SK-N-SH treated with all-trans-retinoic acid at 6 μM for 48 hours (cell line): Measurements from ENCODE around the gene RAD17.

Source experiments
- ARNTL ChIP-seq: fragments of 450-650 bp; formaldehyde crosslinking; IDR thresholded peaks from 2 replicates; pipeline ENCODE4 v1.5.0; 2020; ENCODE audit warnings: low read depth, mild to moderate bottlenecking, moderate library complexity, borderline replicate concordance
- CREB5 ChIP-seq: fragments of 250-450 bp; sonication (Bioruptor Pico); IDR thresholded peaks from 2 replicates; pipeline ENCODE4 v1.5.1; 2020; ENCODE audit warnings: low read depth, mild to moderate bottlenecking, moderate library complexity
- ESRRG ChIP-seq: fragments of 250-450 bp; sonication (Bioruptor Pico); IDR thresholded peaks from 2 replicates; pipeline ENCODE4 v1.6.1; 2021; ENCODE audit warnings: mild to moderate bottlenecking
- GLIS3 ChIP-seq: fragments of 250-450 bp; sonication (Bioruptor Pico); IDR thresholded peaks from 2 replicates; pipeline ENCODE4 v1.5.0; 2020; ENCODE audit warnings: mild to moderate bottlenecking, moderate library complexity
- ISL1 ChIP-seq: fragments of 250-450 bp; sonication (Bioruptor Pico); IDR thresholded peaks from 2 replicates; pipeline ENCODE4 v2.1.2; 2022; ENCODE audit warnings: mild to moderate bottlenecking, moderate library complexity
- OSR1 ChIP-seq: fragments of 250-450 bp; sonication (Bioruptor Pico); IDR thresholded peaks from 2 replicates; pipeline ENCODE4 v1.8.0; 2022; ENCODE audit warnings: moderate library complexity, mild to moderate bottlenecking, inconsistent platforms
- PATZ1 ChIP-seq: fragments of 250-450 bp; sonication (Bioruptor Pico); IDR thresholded peaks from 2 replicates; pipeline ENCODE4 v1.8.0; 2020; ENCODE audit warnings: mild to moderate bottlenecking, moderate library complexity, borderline replicate concordance
- PPARA ChIP-seq: fragments of 250-450 bp; sonication (Bioruptor Pico); IDR thresholded peaks from 2 replicates; pipeline ENCODE4 v1.5.0; 2020; ENCODE audit warnings: mild to moderate bottlenecking, borderline replicate concordance
- TOX ChIP-seq: fragments of 250-450 bp; sonication (Bioruptor Pico); IDR thresholded peaks from 2 replicates; pipeline ENCODE4 v1.8.0; 2021; ENCODE audit warnings: mild to moderate bottlenecking, moderate library complexity, borderline replicate concordance
- ZFP3 ChIP-seq: fragments of 250-450 bp; sonication (Bioruptor Pico); IDR thresholded peaks from 2 replicates; pipeline ENCODE4 v1.5.0; 2020; ENCODE audit warnings: mild to moderate bottlenecking, moderate library complexity
- ZFP30 ChIP-seq: fragments of 450-650 bp; formaldehyde crosslinking; IDR thresholded peaks from 2 replicates; pipeline ENCODE4 v1.5.0; 2022; ENCODE audit warnings: mild to moderate bottlenecking, moderate library complexity
- TF ChIP-seq, protein P1 (sequence below): fragments of 250-450 bp; sonication (Bioruptor Pico); IDR thresholded peaks from 2 replicates; pipeline ENCODE4 v1.5.0; 2020; ENCODE audit warnings: mild to moderate bottlenecking, moderate library complexity

DNA sequence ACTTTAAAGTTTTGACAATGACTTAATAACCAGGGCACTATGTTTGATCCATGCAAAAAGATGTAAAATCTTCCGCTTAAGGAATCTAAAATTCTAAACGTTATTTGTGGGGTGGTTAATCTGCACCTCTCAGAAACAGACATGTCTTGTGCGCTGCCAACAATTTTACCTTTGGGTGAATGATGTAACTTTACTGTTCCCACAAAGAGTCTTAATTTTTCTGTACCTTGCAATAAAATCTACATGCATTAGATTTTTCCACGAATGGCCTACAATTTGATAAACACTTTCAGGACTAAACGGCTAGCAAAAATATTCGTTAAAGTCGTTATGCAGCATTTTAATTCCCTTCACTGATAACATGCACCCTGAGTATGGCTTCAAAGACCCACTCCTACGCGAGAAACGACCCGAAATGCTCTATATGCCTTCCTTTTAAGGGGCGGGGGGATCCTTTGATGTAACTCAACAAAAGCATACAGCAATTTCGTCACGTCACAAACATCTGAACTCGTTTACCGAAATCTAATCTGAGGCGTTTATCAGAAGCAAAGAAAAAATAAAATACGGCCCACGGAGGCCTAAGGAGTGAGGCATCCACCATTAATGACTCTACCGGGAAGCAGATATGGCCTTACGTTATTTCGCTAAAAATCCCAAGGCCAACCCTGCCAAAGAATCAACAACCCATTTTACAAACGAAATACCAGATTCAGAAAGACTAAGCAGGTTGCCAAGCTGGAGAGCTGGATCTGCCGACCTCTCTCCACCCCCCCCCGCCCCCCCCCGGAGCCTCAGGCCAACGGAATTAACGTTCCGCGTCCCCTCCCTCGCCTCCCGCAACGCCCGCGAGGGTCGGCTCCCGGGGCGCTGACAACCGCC lies 919 bp upstream of the RAD17 start:
- TF ChIP-seq GLIS3 (CRISPR knock-in tag) (no peak), PATZ1 (CRISPR knock-in tag) (peak; percentile 87; the same call in 1 of the 2 replicates), ZFP30 (CRISPR knock-in tag) (0 out of 2 replicates have a peak, but pooled peaks have one; percentile 21), ISL1 (CRISPR knock-in tag) (no peak), ZFP3 (no peak), ESRRG (CRISPR knock-in tag) (no peak), ARNTL (CRISPR knock-in tag) (no peak), CREB5 (no peak), PPARA (CRISPR knock-in tag) (no peak), OSR1 (no peak), TOX (CRISPR knock-in tag) (no peak)
- TF ChIP-seq, protein P1, sequence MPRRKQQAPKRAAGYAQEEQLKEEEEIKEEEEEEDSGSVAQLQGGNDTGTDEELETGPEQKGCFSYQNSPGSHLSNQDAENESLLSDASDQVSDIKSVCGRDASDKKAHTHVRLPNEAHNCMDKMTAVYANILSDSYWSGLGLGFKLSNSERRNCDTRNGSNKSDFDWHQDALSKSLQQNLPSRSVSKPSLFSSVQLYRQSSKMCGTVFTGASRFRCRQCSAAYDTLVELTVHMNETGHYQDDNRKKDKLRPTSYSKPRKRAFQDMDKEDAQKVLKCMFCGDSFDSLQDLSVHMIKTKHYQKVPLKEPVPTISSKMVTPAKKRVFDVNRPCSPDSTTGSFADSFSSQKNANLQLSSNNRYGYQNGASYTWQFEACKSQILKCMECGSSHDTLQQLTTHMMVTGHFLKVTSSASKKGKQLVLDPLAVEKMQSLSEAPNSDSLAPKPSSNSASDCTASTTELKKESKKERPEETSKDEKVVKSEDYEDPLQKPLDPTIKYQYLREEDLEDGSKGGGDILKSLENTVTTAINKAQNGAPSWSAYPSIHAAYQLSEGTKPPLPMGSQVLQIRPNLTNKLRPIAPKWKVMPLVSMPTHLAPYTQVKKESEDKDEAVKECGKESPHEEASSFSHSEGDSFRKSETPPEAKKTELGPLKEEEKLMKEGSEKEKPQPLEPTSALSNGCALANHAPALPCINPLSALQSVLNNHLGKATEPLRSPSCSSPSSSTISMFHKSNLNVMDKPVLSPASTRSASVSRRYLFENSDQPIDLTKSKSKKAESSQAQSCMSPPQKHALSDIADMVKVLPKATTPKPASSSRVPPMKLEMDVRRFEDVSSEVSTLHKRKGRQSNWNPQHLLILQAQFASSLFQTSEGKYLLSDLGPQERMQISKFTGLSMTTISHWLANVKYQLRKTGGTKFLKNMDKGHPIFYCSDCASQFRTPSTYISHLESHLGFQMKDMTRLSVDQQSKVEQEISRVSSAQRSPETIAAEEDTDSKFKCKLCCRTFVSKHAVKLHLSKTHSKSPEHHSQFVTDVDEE, result no peak
